Activated naive CD4-positive, alpha-beta T cell treated with anti-CD3 and anti-CD28 coated beads for 36 hours (primary cell): Measurements from ENCODE around the gene ACACB. TPM values are rescaled to one million over a fixed set of nuclear protein-coding genes. Genes with fewer than 3 reads are reported as not detected.
"Not testable (repeated sequence)": the region's sequence is repeated elsewhere in the genome, so short reads cannot be mapped to it uniquely, and the experiment has no call there.

Experiments used
- CTCF ChIA-PET: fragments of 350-600 bp; sonication (Branson Sonifier 250); formaldehyde crosslinking; loops from one replicate; lab custom pipeline; 2021; ENCODE audit warnings: antibody characterized with exemption; lab: Charles Lee
- DNase-seq: peaks from one replicate; pipeline ENCODE4 v3.0.0-alpha.2; 2020
- H3K27ac Mint-ChIP-seq: one replicate; pipeline ENCODE4 v1.8.0; 2021; ENCODE audit warnings: mild to moderate bottlenecking, mixed read lengths
- H3K27me3 Mint-ChIP-seq: one replicate; pipeline ENCODE4 v1.8.0; 2021; ENCODE audit warnings: low read depth, mixed read lengths
- H3K36me3 Mint-ChIP-seq: one replicate; pipeline ENCODE4 v1.8.0; 2021; ENCODE audit warnings: low read depth, mixed read lengths
- H3K4me1 Mint-ChIP-seq: one replicate; pipeline ENCODE4 v1.8.0; 2021; ENCODE audit warnings: low read depth, mixed read lengths
- H3K4me3 Mint-ChIP-seq: one replicate; pipeline ENCODE4 v1.8.0; 2021; ENCODE audit warnings: mild to moderate bottlenecking, moderate library complexity, mixed read lengths
- H3K9me3 Mint-ChIP-seq: one replicate; pipeline ENCODE4 v1.8.0; 2021; ENCODE audit warnings: mixed read lengths
- intact Hi-C: fragments of 100-400 bp; cut with micrococcal nuclease; formaldehyde crosslinking; loops from one replicate; pipeline ENCODE4 v1.15.1; 2023
- total RNA-seq, 2 experiments: library from RNA; stranded (reverse); gene quantifications; one replicate each; pipeline ENCODE4 v1.2.3, GENCODE V29; 2021

ACACB gene
- total RNA-seq, 2 experiments from 2014 or later, result 11.0 to 11.8 TPM

GRCh38 chr12:109130297-109131153, 14.1 kb downstream of the ACACB start:
- H3K27me3 Mint-ChIP-seq, result no peaks in the 10 kb centered on the region
- no peaks in the 10 kb centered on the region for H3K9me3 Mint-ChIP-seq
- H3K4me1 Mint-ChIP-seq, result no peaks in the 10 kb centered on the region
- H3K4me3 Mint-ChIP-seq, result no peak overlapping the region
- DNase-seq, result no peak
- H3K36me3 Mint-ChIP-seq, result peaks cover under 1% of the 10 kb centered on the region
- intact Hi-C loops, result no loop called here
- peak overlapping the region; percentile 20 for H3K27ac Mint-ChIP-seq
- CTCF ChIA-PET, result interaction anchor here (1.3 kb wide), 1 partner anchor 16 kb away, joined by 3 read pairs; no protein-coding TSS in a partner anchor

GRCh38 chr12:109131154-109132050, 15.0 kb downstream of the ACACB start:
- no peak overlapping the region for H3K27ac Mint-ChIP-seq
- CTCF ChIA-PET, result interaction anchor here (0.6 to 1.3 kb wide), 4 partner anchors 11 to 258 kb away, joined by 3 to 4 read pairs (median 3); no protein-coding TSS in a partner anchor

GRCh38 chr12:109134186-109134917, 18.0 kb downstream of the ACACB start:
- Mint-ChIP-seq H3K4me1 (no peaks in the 10 kb centered on the region), H3K27ac (no peak overlapping the region), H3K9me3 (peaks cover 4% of the 10 kb centered on the region), H3K27me3 (no peaks in the 10 kb centered on the region), H3K4me3 (no peak overlapping the region), H3K36me3 (peaks cover 1% of the 10 kb centered on the region)
- no peak for DNase-seq
- CTCF ChIA-PET, result interaction anchor here (0.5 kb wide), 1 partner anchor 99 kb away, joined by 3 read pairs; no protein-coding TSS in a partner anchor
- intact Hi-C loops, result no loop called here

More at GRCh38 chr12:109131154-109132050, 15.0 kb downstream of the ACACB start:
- H3K9me3 Mint-ChIP-seq, result no peaks in the 10 kb centered on the region
- intact Hi-C loops, result no loop called here
- H3K27me3 Mint-ChIP-seq, result no peaks in the 10 kb centered on the region
- H3K4me1 Mint-ChIP-seq, result no peaks in the 10 kb centered on the region
- peaks cover 1% of the 10 kb centered on the region for H3K36me3 Mint-ChIP-seq
- H3K4me3 Mint-ChIP-seq, result no peak overlapping the region
- DNase-seq, result no peak

GRCh38 chr12:109137055-109137454, 20.7 kb downstream of the ACACB start:
- Mint-ChIP-seq H3K36me3 (peaks cover 1% of the 10 kb centered on the region), H3K27me3 (no peaks in the 10 kb centered on the region), H3K4me1 (no peaks in the 10 kb centered on the region), H3K4me3 (no peak overlapping the region), H3K9me3 (peaks cover 4% of the 10 kb centered on the region), H3K27ac (no peak overlapping the region)
- CTCF ChIA-PET, result no interaction called here
- intact Hi-C loops, result no loop called here
- no peak for DNase-seq

- peaks cover 1% of the 10 kb centered on the region for H3K36me3 Mint-ChIP-seq
- no peak for DNase-seq
- peaks cover 4% of the 10 kb centered on the region for H3K9me3 Mint-ChIP-seq
- H3K4me1 Mint-ChIP-seq, result peaks cover 3% of the 10 kb centered on the region
- CTCF ChIA-PET, result no interaction called here
- no peak overlapping the region for H3K4me3 Mint-ChIP-seq
- H3K27ac Mint-ChIP-seq, result no peak overlapping the region
- H3K27me3 Mint-ChIP-seq, result no peaks in the 10 kb centered on the region
- intact Hi-C loops, result no loop called here
These were observed 23.0 kb downstream of the ACACB start for GRCh38 chr12:109139360-109139759.

- Mint-ChIP-seq H3K27me3 (no peaks in the 10 kb centered on the region), H3K36me3 (peaks cover 1% of the 10 kb centered on the region), H3K27ac (no peak overlapping the region), H3K4me3 (no peak overlapping the region), H3K9me3 (peaks cover 4% of the 10 kb centered on the region), H3K4me1 (peaks cover 3% of the 10 kb centered on the region)
- intact Hi-C loops, result no loop called here
- DNase-seq, result no peak
- CTCF ChIA-PET, result no interaction called here
These were observed 23.4 kb downstream of the ACACB start for GRCh38 chr12:109139791-109140190.

GRCh38 chr12:109140560-109140959, 24.2 kb downstream of the ACACB start:
- Mint-ChIP-seq H3K27me3 (no peaks in the 10 kb centered on the region), H3K9me3 (peaks cover 4% of the 10 kb centered on the region), H3K27ac (no peak overlapping the region), H3K4me1 (peaks cover 3% of the 10 kb centered on the region), H3K4me3 (no peak overlapping the region), H3K36me3 (no peaks in the 10 kb centered on the region)
- CTCF ChIA-PET, result no interaction called here
- intact Hi-C loops, result no loop called here
- no peak for DNase-seq

- intact Hi-C loops, result no loop called here
- CTCF ChIA-PET, result interaction anchor here (1.0 to 1.1 kb wide), 2 partner anchors 10 to 243 kb away, joined by 3 to 5 read pairs; no protein-coding TSS in a partner anchor
- H3K9me3 Mint-ChIP-seq, result no peaks in the 10 kb centered on the region
- peaks cover 3% of the 10 kb centered on the region for H3K4me1 Mint-ChIP-seq
- no peak overlapping the region for H3K27ac Mint-ChIP-seq
- no peaks in the 10 kb centered on the region for H3K36me3 Mint-ChIP-seq
- H3K4me3 Mint-ChIP-seq, result no peak overlapping the region
- H3K27me3 Mint-ChIP-seq, result no peaks in the 10 kb centered on the region
- DNase-seq, result no peak
These were observed 27.8 kb downstream of the ACACB start for GRCh38 chr12:109144224-109144623.

- intact Hi-C loops, DNase-seq, H3K27ac Mint-ChIP-seq, H3K36me3 Mint-ChIP-seq, H3K9me3 Mint-ChIP-seq, H3K4me3 Mint-ChIP-seq, H3K4me1 Mint-ChIP-seq, CTCF ChIA-PET, H3K27me3 Mint-ChIP-seq: not testable (repeated sequence)
These were observed 30.7 kb downstream of the ACACB start for GRCh38 chr12:109147126-109147525.

GRCh38 chr12:109147954-109148353, 31.6 kb downstream of the ACACB start:
- Mint-ChIP-seq H3K27ac (no peak overlapping the region), H3K9me3 (no peaks in the 10 kb centered on the region), H3K4me3 (no peak overlapping the region), H3K27me3 (no peaks in the 10 kb centered on the region), H3K36me3 (no peaks in the 10 kb centered on the region), H3K4me1 (peaks cover under 1% of the 10 kb centered on the region)
- intact Hi-C loops, result no loop called here
- CTCF ChIA-PET, result no interaction called here
- no peak for DNase-seq

- Mint-ChIP-seq H3K4me1 (peaks cover 9% of the 10 kb centered on the region), H3K27ac (no peak overlapping the region), H3K27me3 (no peaks in the 10 kb centered on the region), H3K4me3 (no peak overlapping the region), H3K9me3 (no peaks in the 10 kb centered on the region), H3K36me3 (no peaks in the 10 kb centered on the region)
- CTCF ChIA-PET, result no interaction called here
- no peak for DNase-seq
- intact Hi-C loops, result loop anchor here (5.0 to 10.0 kb wide), 2 partner anchors 422 to 565 kb away; partner anchors contain the start of genes FAM222A, MMAB and MVK
These were observed 33.8 kb downstream of the ACACB start for GRCh38 chr12:109150124-109150640.
